HUDEP-2 (cell line): ENCODE results near the gene PXDN.

Experiments used
- DNase-seq, 76 experiments: peaks; one replicate each; lab custom pipeline; 2025; ENCODE audit not compliant: unreplicated experiment in 76 of 76; lab: John Stamatoyannopoulos, UW

PXDN gene

GRCh38 chr2:1605102-1606045 lies 138.9 kb downstream of the PXDN start:
- DNase-seq = peak in 1 of 76 experiments; percentile 2

- DNase-seq = no peak
Measured at GRCh38 chr2:1603521-1603920, 140.8 kb downstream of the PXDN start.

DNA sequence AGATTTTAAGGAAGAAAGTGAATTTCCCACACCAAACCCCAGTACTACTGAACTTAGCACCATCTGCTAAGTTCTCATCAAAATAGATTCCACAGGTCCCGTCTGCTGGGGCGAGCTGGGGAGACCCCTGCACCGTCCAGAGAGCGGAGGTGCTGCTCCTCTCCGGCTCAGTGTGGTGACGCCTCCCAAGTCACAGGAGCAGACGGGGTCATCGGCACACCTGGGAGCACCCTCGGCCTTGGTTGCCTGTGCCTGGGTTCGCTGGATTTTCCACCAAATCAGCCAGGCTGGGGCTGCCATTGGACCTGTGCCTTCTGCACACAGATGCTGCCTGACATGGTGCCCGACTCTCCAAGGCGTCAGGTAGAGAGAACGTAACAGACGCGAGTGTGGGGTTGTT lies 141.3 kb downstream of the PXDN start:
- DNase-seq = no peak

DNA sequence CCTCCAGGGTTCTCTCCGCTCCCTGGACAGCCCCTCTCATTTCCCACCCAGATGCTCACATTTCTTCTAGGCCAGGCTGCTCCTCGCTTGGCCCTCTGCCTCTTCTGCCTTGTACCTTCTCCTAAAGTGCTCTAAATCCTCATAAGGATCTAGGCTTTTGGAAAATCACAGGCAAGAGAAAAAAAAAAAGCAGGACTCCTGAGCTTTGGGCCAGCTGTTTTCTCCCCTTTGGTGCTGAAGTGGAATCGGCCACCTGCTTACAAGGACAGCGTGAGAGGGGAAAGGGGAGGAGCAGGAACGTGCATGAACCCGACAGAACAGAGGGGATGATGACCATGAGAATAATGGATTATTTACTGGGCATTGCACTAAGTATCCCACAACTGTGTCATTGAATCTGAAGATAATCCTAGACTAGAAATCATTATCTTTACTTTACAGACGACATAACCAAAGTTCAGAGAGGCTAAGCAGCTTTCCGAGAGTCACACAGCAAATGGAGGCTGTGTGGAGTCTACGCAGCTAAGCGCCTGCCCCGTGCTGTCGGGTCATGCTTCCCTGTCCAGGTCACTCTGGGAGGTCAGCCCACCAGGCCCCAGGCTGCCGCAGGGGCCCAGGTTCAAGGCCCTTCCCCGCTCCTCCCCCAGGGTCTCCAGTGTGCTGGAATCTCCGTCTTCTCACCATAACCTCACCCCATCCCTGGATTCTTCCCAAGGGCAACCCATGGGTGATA lies 141.9 kb downstream of the PXDN start:
- no peak for DNase-seq

DNA sequence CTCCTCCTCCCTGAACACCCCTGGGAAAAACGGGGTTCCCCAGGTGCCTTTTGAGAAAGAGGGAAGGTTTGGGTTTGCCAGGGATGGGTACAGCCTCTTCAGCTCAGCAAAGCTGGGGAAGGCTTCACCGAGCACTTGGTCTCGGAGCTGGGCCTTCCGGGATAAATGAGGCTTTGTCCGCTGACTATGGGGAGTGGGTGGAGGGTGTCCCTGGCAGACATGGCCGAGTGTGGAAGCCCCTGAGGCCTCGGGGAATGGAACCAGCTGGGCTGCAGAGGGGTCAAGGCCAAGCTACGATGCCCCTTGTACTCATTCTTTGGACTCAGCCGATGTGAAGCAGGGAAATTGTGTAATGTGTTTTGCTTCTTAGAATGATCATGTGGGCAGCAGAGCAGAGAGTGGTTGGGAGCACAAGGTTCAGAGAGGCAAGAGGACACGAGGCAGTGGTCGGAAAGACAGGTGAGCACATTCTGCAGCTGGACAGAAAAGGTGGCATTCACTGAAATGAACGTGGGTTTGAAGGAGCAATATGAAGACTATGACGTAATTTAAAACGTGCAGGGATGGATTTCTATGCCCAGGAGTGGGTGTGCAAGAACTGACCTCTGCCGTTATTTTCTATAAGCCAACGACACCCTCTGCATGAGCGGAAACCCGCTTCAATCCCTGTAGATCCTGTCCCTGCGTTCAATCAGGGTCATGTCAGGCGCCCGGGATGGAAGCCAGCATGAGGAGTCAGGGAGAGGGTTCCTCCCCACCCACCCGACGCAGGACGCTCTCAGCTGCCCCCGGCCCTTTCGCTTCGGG lies 142.6 kb downstream of the PXDN start:
- no peak for DNase-seq

GRCh38 chr2:1601067-1601412 lies 143.3 kb downstream of the PXDN start:
- DNase-seq = no peak

- DNase-seq = no peak
Measured at GRCh38 chr2:1600191-1601066, 143.9 kb downstream of the PXDN start.

DNA sequence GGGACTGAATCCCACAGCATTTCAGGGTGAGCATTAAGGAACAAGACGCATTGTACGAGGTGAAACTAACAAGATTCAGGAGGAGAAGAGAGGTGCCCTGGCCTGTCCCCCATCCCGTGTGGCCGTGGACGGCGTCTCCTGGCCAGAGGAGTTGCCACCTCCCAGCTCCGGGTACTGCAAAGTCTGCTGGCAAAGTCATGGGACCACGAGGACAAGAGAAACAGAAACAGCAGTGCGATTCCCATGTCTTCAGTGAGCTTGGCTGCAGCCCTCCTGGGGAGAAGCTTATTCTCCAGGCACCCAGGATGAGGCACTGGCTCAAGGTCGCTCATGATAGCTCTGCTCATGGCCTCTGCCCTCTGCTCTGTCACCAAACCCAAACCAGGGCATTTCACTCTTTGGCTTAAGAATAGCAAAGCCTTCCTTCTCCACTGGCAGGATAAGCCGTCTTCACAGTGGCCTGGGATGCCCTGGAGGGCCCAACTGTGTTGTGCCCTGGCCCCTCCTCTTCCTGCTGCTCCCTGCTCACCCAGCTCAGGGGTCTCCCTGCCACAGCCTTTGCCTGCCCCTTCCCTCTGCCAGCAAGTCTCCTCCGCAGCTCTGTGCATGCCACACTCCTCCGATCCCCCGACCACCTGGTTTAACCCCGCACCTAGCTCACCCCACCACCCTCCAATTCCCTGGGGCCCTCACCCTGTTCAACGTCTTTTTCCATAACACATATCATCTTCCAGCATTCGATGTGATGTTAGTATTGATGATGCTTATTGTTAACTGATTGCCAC lies 144.8 kb downstream of the PXDN start:
- no peak for DNase-seq

GRCh38 chr2:1598800-1599199 lies 145.5 kb downstream of the PXDN start:
- no peak for DNase-seq

DNA sequence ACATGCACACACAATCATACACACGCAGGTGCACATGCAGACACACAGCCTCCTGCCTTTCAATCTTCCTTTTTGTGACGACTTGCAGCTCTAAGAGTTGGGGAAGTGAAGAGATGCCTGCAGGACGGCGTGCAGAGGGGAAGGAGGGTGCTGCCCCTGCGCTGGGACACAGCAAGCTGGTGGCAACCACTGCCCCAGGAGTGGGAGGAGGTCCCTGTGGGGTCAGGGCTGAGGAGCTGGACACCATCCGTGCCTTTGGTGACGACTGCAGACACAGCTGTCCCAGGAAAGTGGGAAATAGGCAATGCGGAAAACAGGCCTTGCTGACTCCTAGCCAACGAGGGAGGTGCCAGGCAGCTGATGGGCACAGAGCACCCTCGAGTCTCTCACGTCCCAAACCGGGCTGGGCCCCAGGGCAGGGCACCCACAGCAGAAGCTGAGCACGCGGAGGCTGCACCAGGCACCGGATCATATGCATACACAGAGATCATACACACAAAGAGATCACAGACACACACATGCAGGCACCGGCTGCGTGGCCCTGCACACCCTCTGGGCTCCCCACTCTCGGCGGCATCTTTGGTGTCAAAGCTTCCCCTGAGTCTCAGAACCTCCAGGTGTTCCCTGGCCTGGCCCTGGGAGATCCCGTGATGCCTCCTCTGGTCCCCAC lies 146.1 kb downstream of the PXDN start:
- no peak for DNase-seq

- no peak for DNase-seq
Measured at GRCh38 chr2:1595274-1595673, 149.0 kb downstream of the PXDN start.

- DNase-seq = no peak
Measured at GRCh38 chr2:1594373-1595171, 149.7 kb downstream of the PXDN start.

GRCh38 chr2:1594123-1594372 lies 150.3 kb downstream of the PXDN start:
- peak in 1 of 76 experiments; percentile 3 for DNase-seq

DNA sequence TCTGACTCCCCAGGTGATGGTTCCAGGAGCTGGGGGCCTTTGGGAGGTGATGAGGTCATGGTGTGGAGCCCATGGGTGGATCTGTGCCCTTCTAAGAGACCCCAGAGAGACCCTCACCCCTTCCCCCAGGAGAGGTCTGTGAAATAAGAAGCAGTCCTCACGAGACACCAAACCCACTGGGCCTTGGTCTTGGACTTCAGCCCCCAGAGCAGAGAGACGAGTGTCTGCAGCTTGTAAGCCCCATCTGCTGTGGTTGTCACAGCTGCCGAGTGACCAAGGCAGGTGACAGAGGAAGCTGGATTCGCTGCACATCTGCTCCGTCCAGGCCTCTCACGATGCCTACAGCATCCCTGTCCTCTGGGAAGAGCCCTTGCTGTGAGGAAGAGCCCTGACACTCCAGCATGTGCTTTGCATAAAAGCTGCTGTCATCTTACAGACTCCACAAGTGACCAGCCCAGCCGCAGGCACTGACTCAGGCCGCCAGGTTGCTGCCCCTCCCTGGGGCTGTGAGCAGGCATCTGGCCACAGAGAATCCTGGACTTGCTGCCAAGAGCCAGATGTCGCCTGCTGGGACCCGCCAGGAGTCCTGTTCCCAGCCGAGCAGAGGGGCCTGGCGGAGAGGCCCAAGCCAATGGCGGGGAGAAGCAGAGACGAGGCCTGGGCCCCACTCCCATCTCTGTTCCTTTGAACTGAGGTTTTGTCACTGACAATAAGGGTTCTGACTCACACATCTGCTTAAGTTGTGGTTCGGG lies 150.8 kb downstream of the PXDN start:
- peak in 2 of 76 experiments; percentile 7 to 24 for DNase-seq

DNA sequence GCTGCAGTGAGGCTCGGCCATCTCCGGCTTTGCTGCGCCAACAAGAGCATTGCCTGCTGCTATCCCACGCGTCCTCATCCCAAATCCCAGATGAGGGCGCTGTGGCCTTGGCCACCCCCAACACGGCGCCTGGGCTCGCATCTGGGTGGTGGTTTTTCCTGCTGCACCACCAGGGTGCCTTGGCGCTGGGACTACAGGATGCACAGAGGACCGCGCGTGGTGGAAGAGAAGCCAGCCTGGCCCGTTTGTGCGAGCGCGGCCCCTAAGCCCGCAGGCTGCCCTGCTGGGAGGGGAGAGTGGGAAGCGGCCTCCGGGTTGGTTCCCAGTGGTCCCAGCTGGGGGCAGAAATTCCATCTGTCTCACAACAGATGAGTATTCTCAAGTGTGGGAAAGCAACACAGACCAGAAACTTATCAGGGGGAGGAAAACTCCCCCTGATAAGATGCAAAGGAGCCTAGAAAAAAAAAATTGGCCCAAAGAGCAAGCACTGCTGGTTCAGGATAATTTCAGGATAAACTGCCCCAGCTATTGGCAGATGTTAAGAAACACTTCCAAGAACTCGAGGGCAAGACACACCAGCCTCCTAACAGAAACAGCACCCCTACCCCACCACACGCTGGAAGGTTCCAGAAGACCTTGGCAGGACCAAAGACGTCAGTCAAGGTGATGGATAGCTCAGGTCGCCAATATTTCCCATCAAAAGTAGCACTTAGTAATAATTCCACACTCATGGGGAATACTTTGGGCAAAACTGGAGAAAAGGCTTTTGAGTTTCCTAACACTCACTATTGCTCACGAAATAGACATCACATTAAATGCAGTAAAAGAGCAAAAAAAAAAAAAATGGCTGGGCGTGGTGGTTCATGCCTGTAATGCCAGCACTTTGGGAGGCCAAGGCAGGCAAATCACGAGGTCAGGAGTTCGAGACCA lies 152.1 kb downstream of the PXDN start:
- DNase-seq = no peak

DNA sequence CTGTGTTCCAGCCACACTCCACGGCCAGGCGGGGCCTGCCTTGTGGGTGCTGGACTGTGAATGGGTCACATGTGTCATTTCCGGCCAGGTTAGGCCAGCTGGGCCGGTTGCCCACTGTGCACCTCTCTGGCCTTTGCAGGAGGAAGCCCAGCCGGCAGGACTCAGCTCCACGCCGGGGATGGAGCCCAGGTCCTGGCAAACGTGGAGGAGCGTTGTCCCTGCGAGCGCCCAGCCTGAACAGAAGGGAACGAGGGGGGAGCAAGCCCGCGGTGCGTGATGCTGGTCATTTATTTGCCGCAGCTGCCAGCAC lies 152.9 kb downstream of the PXDN start:
- no peak for DNase-seq
